Gastroesophageal sphincter (tissue), 4 donors: Measurements from ENCODE around the gene STARD3. TPM values are rescaled to one million over a fixed set of nuclear protein-coding genes. Genes with fewer than 3 reads are reported as not detected.
"Not testable (repeated sequence)": the region's sequence is repeated elsewhere in the genome, so short reads cannot be mapped to it uniquely, and the experiment has no call there.

Experiments used
- ATAC-seq: fragments of 150-250 bp; one replicate; pipeline ENCODE4 v1.9.1; 2016; ENCODE audit warnings: mild to moderate bottlenecking, moderate library complexity
- H3K27ac ChIP-seq, 4 donors: fragments of 200-600 bp; sonication (generic) in 3 of 4; 1 replicate in 3 of 4; 2 replicates in 1 of 4; pipeline ENCODE4 v1.5.1; 2016 to 2019
- H3K27me3 ChIP-seq: fragments of 200-600 bp; sonication (generic); one replicate; pipeline ENCODE4 v1.5.1; 2019
- H3K36me3 ChIP-seq, 2 donors: fragments of 200-600 bp; sonication (generic); one replicate each; pipeline ENCODE4 v1.5.1; 2019; ENCODE audit warnings: control low read depth in 1 of 2
- H3K4me1 ChIP-seq, 3 donors: fragments of 200-600 bp; sonication (generic); 1 replicate in 2 of 3; 2 replicates in 1 of 3; pipeline ENCODE4 v1.5.1; 2016 to 2019; ENCODE audit warnings: control low read depth in 2 of 3
- H3K4me3 ChIP-seq, 2 donors: fragments of 200-600 bp; sonication (generic); one replicate each; pipeline ENCODE4 v1.5.1; 2019; ENCODE audit warnings: mild to moderate bottlenecking in 1 of 2, moderate library complexity in 1 of 2
- H3K9me3 ChIP-seq, 3 donors: fragments of 200-600 bp; sonication (generic); one replicate each; pipeline ENCODE4 v1.5.1; 2017 to 2019; ENCODE audit warnings: control low read depth in 2 of 3
- EP300 ChIP-seq: sonication (generic); formaldehyde crosslinking; IDR thresholded peaks from one replicate; pipeline ENCODE4 v1.6.1; 2017; ENCODE audit warnings: antibody characterized with exemption, mild to moderate bottlenecking
- POLR2A ChIP-seq, 2 donors: fragments of 450-650 bp; IDR thresholded peaks; one replicate each; pipeline ENCODE4 v1.6.1; 2017; ENCODE audit warnings: antibody characterized with exemption in 2 of 2, mild to moderate bottlenecking in 2 of 2, moderate library complexity in 1 of 2
- POLR2AphosphoS5 ChIP-seq: sonication (generic); formaldehyde crosslinking; IDR thresholded peaks from one replicate; pipeline ENCODE4 v1.6.1; 2017; ENCODE audit warnings: antibody characterized with exemption
- WGBS, 2 donors: methylation state at CpG; one replicate each; pipeline ENCODE4 v1.1.5; 2018; ENCODE audit warnings: low coverage in 1 of 2; 5-methylcytosine and 5-hydroxymethylcytosine counted together
- total RNA-seq, 4 donors: library from RNA; depleted of rRNA; stranded (reverse); fragments of >200 nt; gene quantifications; one replicate each; pipeline ENCODE4 v1.1.0, GENCODE V29; 2016
- TF ChIP-seq, protein P1 (sequence below), 4 experiments: fragments of 200-600 bp in 2 of 4; fragments of 450-650 bp in 2 of 4; sonication (generic) in 1 of 4; IDR thresholded peaks; one replicate each; pipeline ENCODE4 v1.5.1; 2017 to 2019; ENCODE audit warnings: antibody characterized with exemption in 4 of 4, mild to moderate bottlenecking in 2 of 4, moderate library complexity in 2 of 4

Gene STARD3
- total RNA-seq, 4 donors from 2014 or later = 24.5 to 41.4 (median 27.5) TPM

GRCh38 chr17:39705786-39706348, 68.9 kb downstream of the STARD3 start:
- no peak for ATAC-seq
- Histone ChIP-seq H3K36me3 (peaks cover 0 to 42% of the 10 kb centered on the region in 2 donors), H3K27me3 (no peaks in the 10 kb centered on the region), H3K27ac (peak overlapping the region in 3 of 4 donors; percentile 15 to 55 (median 45)), H3K4me3 (no peak overlapping the region), H3K9me3 (no peaks in the 10 kb centered on the region), H3K4me1 (peaks cover 0 to 53% (median 15%) of the 10 kb centered on the region in 3 donors)
- TF ChIP-seq POLR2A (IDR thresholded peaks at IDR 0.05) = no peak
- no peak for TF ChIP-seq EP300
- no peak for TF ChIP-seq POLR2AphosphoS5
- TF ChIP-seq, protein P1, sequence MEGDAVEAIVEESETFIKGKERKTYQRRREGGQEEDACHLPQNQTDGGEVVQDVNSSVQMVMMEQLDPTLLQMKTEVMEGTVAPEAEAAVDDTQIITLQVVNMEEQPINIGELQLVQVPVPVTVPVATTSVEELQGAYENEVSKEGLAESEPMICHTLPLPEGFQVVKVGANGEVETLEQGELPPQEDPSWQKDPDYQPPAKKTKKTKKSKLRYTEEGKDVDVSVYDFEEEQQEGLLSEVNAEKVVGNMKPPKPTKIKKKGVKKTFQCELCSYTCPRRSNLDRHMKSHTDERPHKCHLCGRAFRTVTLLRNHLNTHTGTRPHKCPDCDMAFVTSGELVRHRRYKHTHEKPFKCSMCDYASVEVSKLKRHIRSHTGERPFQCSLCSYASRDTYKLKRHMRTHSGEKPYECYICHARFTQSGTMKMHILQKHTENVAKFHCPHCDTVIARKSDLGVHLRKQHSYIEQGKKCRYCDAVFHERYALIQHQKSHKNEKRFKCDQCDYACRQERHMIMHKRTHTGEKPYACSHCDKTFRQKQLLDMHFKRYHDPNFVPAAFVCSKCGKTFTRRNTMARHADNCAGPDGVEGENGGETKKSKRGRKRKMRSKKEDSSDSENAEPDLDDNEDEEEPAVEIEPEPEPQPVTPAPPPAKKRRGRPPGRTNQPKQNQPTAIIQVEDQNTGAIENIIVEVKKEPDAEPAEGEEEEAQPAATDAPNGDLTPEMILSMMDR (IDR thresholded peaks at IDR 0.05) = no peak
- 80% methylated on average over 2 of the region's 12 CpGs; no CpG with 5 or more reads in 1 of the 2 donors for WGBS, 2 donors

- H3K27me3 ChIP-seq = no peaks in the 10 kb centered on the region
- H3K4me1 ChIP-seq = peaks cover 0 to 48% (median 10%) of the 10 kb centered on the region in 3 donors
- peak overlapping the region in 2 of 4 donors; percentile 45 to 55 for H3K27ac ChIP-seq
- no peak overlapping the region for H3K4me3 ChIP-seq
- 63% methylated on average over 2 of the region's 8 CpGs; no CpG with 5 or more reads in 1 of the 2 donors for WGBS, 2 donors
- H3K36me3 ChIP-seq = peaks cover 0 to 47% of the 10 kb centered on the region in 2 donors
- ATAC-seq = no peak
- no peaks in the 10 kb centered on the region for H3K9me3 ChIP-seq
- TF ChIP-seq POLR2AphosphoS5 (no peak), EP300 (no peak)
Observed at GRCh38 chr17:39706383-39706782, 69.4 kb downstream of the STARD3 start.

- peaks cover 0 to 42% (median 5%) of the 10 kb centered on the region in 3 donors for H3K4me1 ChIP-seq
- H3K4me3 ChIP-seq = no peak overlapping the region
- H3K27ac ChIP-seq = peak overlapping the region in 2 of 4 donors; percentile 44 to 45
- TF ChIP-seq POLR2AphosphoS5 = no peak
- TF ChIP-seq POLR2A (IDR thresholded peaks at IDR 0.05) = no peak
- TF ChIP-seq, protein P1 (IDR thresholded peaks at IDR 0.05) = no peak
- TF ChIP-seq EP300 = no peak
- WGBS, 2 donors = 67 to 100% methylated on average over 1 of the region's 7 CpGs
- H3K9me3 ChIP-seq = no peaks in the 10 kb centered on the region
- no peak for ATAC-seq
- H3K27me3 ChIP-seq = no peaks in the 10 kb centered on the region
- peaks cover 0 to 53% of the 10 kb centered on the region in 2 donors for H3K36me3 ChIP-seq
Observed at GRCh38 chr17:39706921-39707337, 70.0 kb downstream of the STARD3 start.

DNA sequence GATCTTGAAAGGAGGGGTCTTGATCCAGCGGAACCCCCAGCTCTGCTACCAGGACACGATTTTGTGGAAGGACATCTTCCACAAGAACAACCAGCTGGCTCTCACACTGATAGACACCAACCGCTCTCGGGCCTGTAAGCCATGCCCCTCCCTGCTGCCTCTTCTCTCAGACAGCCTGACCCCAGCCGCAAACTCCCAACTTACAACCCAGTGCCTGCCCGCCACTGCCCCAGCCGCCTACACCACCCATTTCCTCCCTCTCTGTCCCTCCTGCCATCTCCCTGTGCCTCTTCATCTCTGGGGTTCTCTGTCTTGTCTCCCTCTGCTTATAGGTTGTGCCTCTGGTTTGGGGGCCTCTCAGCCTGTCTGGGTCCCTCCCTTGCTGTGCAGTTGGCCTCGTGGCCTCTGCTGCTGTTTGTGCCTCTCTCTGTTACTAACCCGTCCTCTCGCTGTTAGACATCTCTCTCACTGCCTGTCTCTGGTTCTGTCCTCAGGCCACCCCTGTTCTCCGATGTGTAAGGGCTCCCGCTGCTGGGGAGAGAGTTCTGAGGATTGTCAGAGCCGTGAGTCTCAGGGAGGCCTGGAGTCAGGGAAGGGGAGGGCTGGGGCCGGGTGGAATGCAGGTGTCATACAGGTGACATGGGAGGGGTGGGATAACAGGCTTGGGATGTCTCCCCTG, 72.5 kb downstream of the STARD3 start:
- H3K9me3 ChIP-seq = no peaks in the 10 kb centered on the region
- no peaks in the 10 kb centered on the region for H3K27me3 ChIP-seq
- no peak for ATAC-seq
- H3K4me3 ChIP-seq = no peak overlapping the region
- no peak overlapping the region for H3K27ac ChIP-seq
- WGBS, 2 donors = 91% methylated on average over 7 of the region's 14 CpGs; no CpG with 5 or more reads in 1 of the 2 donors
- TF ChIP-seq, protein P1 (IDR thresholded peaks at IDR 0.05) = no peak
- TF ChIP-seq POLR2AphosphoS5 (no peak), EP300 (no peak), POLR2A (IDR thresholded peaks at IDR 0.05) (no peak)
- H3K36me3 ChIP-seq = peaks cover 0 to 78% of the 10 kb centered on the region in 2 donors
- peaks cover 0 to 17% (median 4%) of the 10 kb centered on the region in 3 donors for H3K4me1 ChIP-seq

GRCh38 chr17:39709998-39710964, 73.3 kb downstream of the STARD3 start:
- peaks cover 0 to 86% of the 10 kb centered on the region in 2 donors for H3K36me3 ChIP-seq
- no peaks in the 10 kb centered on the region for H3K27me3 ChIP-seq
- no peak for ATAC-seq
- no peak overlapping the region for H3K27ac ChIP-seq
- TF ChIP-seq EP300 (no peak), POLR2AphosphoS5 (no peak), POLR2A (IDR thresholded peaks at IDR 0.05) (no peak)
- TF ChIP-seq, protein P1 (IDR thresholded peaks at IDR 0.05) = no peak
- H3K9me3 ChIP-seq = no peaks in the 10 kb centered on the region
- H3K4me1 ChIP-seq = peaks cover 0 to 9% (median 1%) of the 10 kb centered on the region in 3 donors
- WGBS, 2 donors = 88 to 91% methylated on average over 6 to 10 of the region's 20 CpGs
- no peak overlapping the region for H3K4me3 ChIP-seq

DNA sequence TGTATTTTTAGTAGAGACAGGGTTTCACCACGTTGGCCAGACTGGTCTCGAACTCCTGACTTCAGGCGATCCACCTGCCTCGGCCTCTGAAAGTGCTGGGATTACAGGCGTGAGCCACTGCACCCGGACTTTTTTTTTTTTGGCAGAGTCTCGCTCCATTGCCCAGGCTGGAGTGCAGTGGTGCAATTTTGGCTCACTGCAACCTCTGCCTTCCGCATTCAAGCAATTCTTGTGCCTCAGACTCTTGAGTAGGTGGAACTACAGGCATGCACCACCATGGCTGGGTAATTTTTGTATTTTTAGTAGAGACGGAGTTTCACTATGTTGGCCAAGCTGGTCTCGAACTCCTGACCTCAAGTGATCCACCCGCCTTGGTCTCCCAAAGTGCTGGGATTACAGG, 74.1 kb downstream of the STARD3 start:
- not testable (repeated sequence) for ATAC-seq, H3K9me3 ChIP-seq, H3K4me3 ChIP-seq, H3K4me1 ChIP-seq, H3K27ac ChIP-seq, H3K27me3 ChIP-seq
- peaks cover 0 to 94% of the 10 kb centered on the region in 2 donors for H3K36me3 ChIP-seq
- 78 to 100% methylated on average over 4 to 11 of the region's 11 CpGs for WGBS, 2 donors
